Measurements from ENCODE around the gene NDUFAF2.
"Not testable (repeated sequence)": the region's sequence is repeated elsewhere in the genome, so short reads cannot be mapped to it uniquely, and the experiment has no call there.

Gene NDUFAF2

DNA sequence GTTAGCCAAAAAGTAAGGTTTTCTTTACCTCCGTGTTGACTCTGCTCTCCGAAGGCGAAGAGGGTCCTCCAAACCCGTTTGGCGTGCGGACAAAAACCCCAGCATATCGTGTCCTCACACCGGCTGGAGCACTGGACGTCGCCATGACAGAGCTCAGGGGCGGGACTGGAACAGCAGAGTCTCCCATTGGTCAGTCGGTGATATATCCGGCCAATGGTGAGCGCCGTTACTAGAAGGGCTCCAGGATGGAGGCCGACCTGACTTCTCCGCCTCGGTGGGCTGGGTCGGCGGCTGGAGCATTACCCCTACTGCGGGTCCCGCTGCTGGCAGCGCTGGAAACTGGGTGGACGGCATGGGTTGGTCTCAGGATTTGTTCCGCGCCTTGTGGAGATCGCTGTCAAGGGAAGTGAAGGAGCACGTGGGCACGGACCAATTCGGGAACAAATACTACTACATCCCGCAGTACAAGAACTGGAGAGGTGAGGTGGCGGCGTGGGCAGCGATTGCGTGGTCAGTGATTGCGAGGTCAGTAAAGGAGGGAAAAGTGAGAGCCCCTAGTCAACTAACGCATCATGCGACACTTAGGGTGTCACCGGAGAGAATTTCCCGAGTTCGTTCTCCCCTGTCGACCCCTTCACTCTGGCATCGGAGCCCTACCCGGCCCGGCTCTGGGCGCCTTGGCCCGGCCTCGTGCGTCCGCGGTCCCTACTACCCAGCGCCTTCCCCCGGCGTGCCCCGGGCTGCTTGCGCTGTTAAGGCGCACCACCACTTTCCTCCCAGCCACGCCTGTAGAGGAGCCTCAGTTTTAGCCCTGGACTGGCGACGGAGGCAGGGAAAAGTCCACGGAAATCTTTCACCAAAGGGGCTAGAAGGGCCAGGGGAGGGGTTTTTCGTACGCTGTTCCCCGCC is at the start of gene NDUFAF2, which contains the start of gene ERCC8:
NDUFAF2 (plus strand) TSS at position 302 of the 909 bp plus-strand sequence; CDS start at position 353, 51 bp downstream.
ERCC8 (minus strand) TSS at position 167 of the 909 bp plus-strand sequence; CDS start at position 105, 62 bp downstream.
- H3K27ac ChIP-seq = peak within 1 kb of the TSS; percentile 26 to 92 (median 76)

DNA sequence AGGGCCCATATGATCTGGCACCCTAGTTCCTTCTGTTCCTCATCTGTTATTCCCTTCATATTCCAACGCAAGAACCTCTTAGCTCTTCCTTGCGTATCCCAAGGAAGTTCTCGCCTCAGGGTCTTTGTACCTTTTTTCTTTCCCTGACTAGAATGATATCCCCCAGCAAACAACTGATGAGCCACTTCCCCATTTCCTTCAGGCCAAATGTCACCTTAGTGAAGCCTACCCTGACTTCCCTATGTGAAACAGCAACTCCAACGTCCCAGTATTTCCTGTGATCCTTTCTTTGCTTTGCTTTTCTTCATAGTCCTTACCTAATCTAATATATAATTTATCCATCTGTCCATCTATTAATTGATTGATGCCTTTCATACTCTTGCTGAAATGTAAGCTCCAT is 48.0 kb upstream of the NDUFAF2 start:
- Histone ChIP-seq H3K27ac (no peak overlapping the region), H3K4me3 (no peak overlapping the region)

More for the DNA sequence above, at the start of gene NDUFAF2, which contains the start of gene ERCC8:
- H3K4me3 ChIP-seq = peak within 1 kb of the TSS; percentile 55 to 90 (median 79)

GRCh38 chr5:60903356-60903755 is 41.6 kb upstream of the NDUFAF2 start:
- no peak overlapping the region for H3K4me3 ChIP-seq
- no peak overlapping the region for H3K27ac ChIP-seq

DNA sequence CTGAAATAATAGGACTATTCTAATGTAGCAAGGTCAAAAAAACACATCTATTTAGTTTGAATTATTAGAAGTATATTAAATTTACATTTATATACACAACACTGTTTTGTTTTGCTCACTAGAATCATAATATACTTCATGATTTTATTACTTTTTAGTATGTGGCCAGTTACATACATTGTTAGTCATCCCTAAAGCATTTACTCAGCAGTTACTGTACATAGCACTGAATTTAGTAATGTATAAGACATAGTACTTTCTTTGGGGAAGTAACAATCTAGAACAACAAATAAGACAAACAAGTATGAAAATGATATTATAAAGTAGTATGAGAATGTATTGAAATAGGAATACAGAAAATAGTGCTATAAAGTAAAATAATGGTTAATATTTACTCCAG is 28.4 kb upstream of the NDUFAF2 start:
- Histone ChIP-seq H3K27ac (no peak overlapping the region), H3K4me3 (no peak overlapping the region)

DNA sequence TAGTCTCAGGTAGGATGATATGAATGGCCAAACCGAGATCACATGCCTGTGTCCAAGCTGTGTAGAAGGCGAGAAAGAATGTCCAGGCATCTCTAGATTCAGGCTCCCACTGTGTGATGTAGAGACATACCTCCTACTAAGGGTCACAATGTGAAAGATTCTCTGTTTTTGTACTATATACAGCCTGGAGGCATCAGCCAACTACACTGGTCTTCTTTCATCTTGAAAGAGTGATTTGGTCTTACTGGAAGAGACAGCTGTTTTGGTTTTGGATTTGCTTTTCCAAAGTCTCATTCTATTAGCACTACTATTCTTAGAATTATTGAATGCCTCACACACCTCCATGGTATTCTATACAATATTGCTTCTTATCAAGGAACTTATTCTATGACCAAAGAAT is 26.5 kb upstream of the NDUFAF2 start:
- no peak overlapping the region for H3K27ac ChIP-seq
- H3K4me3 ChIP-seq = no peak overlapping the region

- Histone ChIP-seq H3K4me3 (no peak overlapping the region), H3K27ac (no peak overlapping the region)
These were observed 17.6 kb upstream of the NDUFAF2 start for GRCh38 chr5:60927450-60927849.

DNA sequence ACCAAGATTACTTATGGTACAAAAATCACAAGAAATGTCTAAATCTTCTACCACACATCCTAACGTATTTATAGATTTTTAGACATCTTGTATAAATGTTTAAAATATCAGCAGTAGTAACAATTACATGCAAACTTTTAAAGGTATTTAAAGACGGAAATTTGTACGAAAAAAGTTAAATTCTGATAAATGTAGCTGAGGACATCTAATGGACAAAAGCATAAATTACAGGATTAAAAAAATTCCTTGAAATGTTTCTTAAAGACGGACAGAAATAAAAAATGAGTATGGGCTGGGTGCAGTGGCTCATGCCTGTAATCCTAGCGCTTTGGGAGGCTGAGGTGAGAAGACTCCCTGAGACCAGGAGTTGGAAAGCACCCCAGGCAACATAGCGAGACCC is 16.0 kb upstream of the NDUFAF2 start:
- Histone ChIP-seq H3K4me3 (no peak overlapping the region), H3K27ac (no peak overlapping the region)

DNA sequence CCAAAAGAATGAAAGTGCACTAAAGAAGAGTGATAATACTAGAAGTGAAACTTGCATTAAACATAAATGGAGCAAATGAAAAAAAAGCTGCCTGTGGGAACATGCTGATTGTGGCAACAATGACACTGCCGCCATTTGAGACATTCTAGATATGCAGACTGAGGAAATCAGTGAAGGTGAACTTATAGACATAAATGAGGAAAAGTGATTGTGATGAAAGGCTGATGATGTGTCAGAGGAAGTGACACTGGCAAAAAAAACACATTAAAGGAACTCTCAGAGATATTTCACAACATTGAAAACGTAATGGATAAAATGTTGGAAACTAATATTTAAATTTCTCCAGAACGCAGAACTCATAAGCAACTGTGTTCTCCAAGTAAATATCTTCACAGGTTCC is 1.4 kb upstream of the NDUFAF2 start:
- Histone ChIP-seq H3K27ac (no peak overlapping the region), H3K4me3 (peak overlapping the region in 1 of 7 experiments; percentile 89)

- Histone ChIP-seq H3K27ac (peak overlapping the region; percentile 26 to 92 (median 76)), H3K4me3 (peak overlapping the region; percentile 55 to 90 (median 79))
These were observed 795 bp downstream of the NDUFAF2 start for GRCh38 chr5:60945813-60946187.

DNA sequence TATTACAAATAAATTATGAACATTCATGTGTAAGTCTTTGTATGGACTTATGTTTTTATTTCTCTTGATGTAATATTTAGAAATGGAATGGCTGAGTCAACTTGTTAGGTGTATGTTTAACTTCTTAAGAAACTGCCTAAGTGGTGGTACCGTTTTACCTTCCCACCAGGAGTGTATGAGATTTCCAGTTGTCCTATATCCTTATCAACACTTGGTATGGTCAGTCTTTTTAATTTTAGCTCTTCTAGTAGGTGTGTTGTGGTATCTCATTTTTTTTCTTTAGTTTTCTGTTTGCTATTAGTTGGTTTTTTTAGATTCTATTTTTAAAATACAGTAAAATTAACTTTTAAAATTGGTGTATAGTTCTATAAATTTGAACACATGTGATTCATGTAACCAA is 3.7 kb downstream of the NDUFAF2 start:
- Histone ChIP-seq H3K4me3 (no peak overlapping the region), H3K27ac (no peak overlapping the region)

DNA sequence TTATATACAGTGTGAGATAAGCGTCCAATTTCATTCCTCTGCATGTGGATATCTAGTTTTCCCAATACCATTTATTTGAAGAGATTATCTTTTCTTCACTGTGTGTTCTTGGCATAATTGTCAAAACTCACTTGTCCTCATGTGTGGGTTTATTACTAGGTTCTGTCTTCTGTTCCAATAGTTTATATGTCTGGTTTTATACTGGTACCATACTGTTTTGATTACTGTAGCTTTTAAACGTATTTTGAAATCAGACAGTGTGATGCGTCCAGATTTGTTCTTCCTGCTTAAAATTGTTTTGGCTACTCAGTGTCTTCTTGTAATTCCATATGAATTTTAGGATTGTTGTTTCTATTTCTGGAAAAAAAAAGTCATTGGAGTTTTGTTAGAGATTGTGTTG is 10.2 kb downstream of the NDUFAF2 start:
- H3K4me3 ChIP-seq = no peak overlapping the region
- H3K27ac ChIP-seq = no peak overlapping the region

- Histone ChIP-seq H3K4me3 (no peak overlapping the region), H3K27ac (no peak overlapping the region)
These were observed 13.1 kb downstream of the NDUFAF2 start for GRCh38 chr5:60958088-60958487.

DNA sequence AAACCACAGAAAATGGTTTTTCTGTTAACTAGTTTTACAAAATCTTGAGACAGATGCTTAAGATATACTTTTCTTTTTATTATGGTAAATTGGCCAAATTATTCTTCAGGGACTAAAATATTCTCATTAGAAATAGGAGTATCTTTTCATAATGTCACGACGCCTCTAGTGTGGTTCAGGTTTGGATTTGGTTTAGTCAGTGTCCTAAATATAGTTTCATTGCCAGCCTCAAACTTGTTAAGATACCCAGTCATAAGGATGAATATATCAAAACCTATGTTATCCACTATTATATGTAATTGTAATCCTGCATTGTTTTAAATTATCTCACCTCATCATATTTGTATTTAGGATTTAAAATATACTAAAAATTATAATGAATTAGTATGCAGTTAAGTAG is 13.7 kb downstream of the NDUFAF2 start:
- no peak overlapping the region for H3K4me3 ChIP-seq
- no peak overlapping the region for H3K27ac ChIP-seq

DNA sequence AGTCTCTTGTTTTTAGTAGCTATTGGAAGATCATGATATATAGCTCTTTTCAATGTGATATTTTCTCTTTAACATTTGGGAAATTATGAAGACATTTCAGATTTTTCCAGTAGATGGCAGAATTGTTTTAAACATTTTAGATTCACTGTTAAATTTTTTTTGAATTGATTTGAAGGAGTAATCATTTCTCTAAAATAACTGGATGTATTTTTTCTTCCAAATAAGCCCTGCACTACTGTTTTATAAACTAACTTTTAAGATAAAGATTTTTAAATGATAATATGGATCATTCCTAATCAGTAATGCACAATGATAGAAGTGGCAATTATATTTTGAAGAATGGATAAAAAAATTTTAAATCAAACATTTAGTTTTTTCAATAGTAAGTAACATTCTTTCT is 14.2 kb downstream of the NDUFAF2 start:
- Histone ChIP-seq H3K4me3 (no peak overlapping the region), H3K27ac (no peak overlapping the region)

DNA sequence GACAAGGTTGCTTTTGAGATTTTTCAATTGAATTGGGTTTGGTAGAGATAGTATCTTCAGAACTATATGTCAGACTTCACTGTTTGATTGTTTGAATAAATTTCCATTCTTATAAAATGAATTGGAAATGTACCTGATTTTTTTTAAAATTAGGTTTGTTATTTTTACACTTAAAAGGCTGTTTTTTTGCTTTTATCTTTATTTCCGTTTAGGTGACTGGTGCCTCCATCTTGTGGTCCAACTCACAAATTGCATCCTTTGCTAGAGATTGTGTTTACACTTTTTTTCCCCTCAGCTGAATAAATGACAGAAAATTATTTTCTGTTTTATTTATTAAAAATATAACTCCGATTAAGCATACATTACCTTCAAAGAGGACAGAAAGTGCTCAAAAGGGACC is 15.6 kb downstream of the NDUFAF2 start:
- Histone ChIP-seq H3K27ac (no peak overlapping the region), H3K4me3 (no peak overlapping the region)

GRCh38 chr5:60961685-60962084 is 16.7 kb downstream of the NDUFAF2 start:
- H3K27ac ChIP-seq = no peak overlapping the region
- no peak overlapping the region for H3K4me3 ChIP-seq

- no peak overlapping the region for H3K4me3 ChIP-seq
- no peak overlapping the region for H3K27ac ChIP-seq
These were observed 27.2 kb downstream of the NDUFAF2 start for GRCh38 chr5:60972231-60972630.

GRCh38 chr5:60977956-60978737 is 33.1 kb downstream of the NDUFAF2 start:
- no peak overlapping the region for H3K4me3 ChIP-seq
- H3K27ac ChIP-seq = no peak overlapping the region

- H3K4me3 ChIP-seq = no peak overlapping the region
These were observed 34.0 kb downstream of the NDUFAF2 start for GRCh38 chr5:60978968-60979367.

DNA sequence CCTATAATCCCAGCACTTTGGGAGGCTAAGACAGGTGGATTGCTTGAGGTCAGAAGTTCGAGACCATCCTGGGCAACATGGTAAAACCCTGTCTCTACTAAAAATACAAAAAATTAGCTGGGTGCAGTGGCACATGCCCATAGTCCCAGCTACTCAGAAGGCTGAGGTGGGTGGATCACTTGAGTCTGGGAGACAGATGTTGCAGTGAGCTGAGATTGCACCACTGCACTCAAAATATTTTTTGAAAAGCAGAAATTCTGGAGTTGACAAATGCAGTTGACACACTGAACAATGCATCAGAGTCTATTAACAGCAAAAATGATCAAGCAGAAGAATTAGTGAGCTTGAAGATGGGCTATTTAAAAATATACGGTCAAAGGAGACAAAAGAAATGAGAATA is 35.5 kb downstream of the NDUFAF2 start:
- Histone ChIP-seq H3K4me3 (no peak overlapping the region), H3K27ac (no peak overlapping the region)

More at GRCh38 chr5:60978968-60979367, 34.0 kb downstream of the NDUFAF2 start:
- no peak overlapping the region for H3K27ac ChIP-seq

DNA sequence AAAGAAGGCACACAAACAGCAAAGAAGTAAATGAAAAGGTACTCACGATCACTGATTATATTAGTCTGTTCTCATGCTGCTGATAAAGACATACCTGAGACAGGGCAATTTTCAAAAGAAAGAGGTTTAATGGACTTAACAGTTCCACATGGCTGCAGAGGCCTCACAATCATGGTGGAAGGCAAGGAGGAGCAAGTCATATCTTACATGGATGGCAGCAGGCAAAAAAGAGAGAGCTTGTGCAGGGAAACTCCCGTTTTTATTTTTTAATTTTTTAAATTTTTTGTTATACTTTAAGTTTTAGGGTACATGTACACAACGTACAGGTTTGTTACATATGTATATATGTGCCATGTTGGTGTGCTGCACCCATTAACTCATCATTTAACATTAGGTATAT is 37.1 kb downstream of the NDUFAF2 start:
- H3K27ac ChIP-seq, H3K4me3 ChIP-seq: not testable (repeated sequence)
